Activated naive CD4-positive, alpha-beta T cell treated with anti-CD3 and anti-CD28 coated beads, Interleukin-2, amount 50 U/mL, for 24 hours (primary cell): ENCODE measurements around the gene IL20RB.
"Not testable (repeated sequence)": the region's sequence is repeated elsewhere in the genome, so short reads cannot be mapped to it uniquely, and the experiment has no call there.

ENCODE experiments used
- H3K27ac Mint-ChIP-seq: one replicate; pipeline ENCODE4 v1.8.0; 2021; ENCODE audit warnings: mild to moderate bottlenecking, mixed read lengths
- H3K27me3 Mint-ChIP-seq: one replicate; pipeline ENCODE4 v1.8.0; 2021; ENCODE audit warnings: mixed read lengths
- H3K36me3 Mint-ChIP-seq: one replicate; pipeline ENCODE4 v1.8.0; 2021; ENCODE audit warnings: mixed read lengths
- H3K4me1 Mint-ChIP-seq: one replicate; pipeline ENCODE4 v1.8.0; 2021; ENCODE audit warnings: mixed read lengths
- H3K4me3 Mint-ChIP-seq: one replicate; pipeline ENCODE4 v1.8.0; 2021; ENCODE audit warnings: mild to moderate bottlenecking, mixed read lengths
- H3K9me3 Mint-ChIP-seq: one replicate; pipeline ENCODE4 v1.8.0; 2021; ENCODE audit warnings: mixed read lengths

Gene IL20RB

GRCh38 chr3:136956971-136957370, 812 bp upstream of the IL20RB start:
- Mint-ChIP-seq H3K4me1 (peaks cover 26% of the 10 kb centered on the region), H3K9me3 (no peaks in the 10 kb centered on the region), H3K27ac (no peak overlapping the region), H3K27me3 (no peaks in the 10 kb centered on the region), H3K4me3 (no peak overlapping the region), H3K36me3 (no peaks in the 10 kb centered on the region)

- H3K27ac Mint-ChIP-seq: no peak overlapping the region
- H3K9me3 Mint-ChIP-seq: no peaks in the 10 kb centered on the region
- H3K36me3 Mint-ChIP-seq: no peaks in the 10 kb centered on the region
- H3K4me1 Mint-ChIP-seq: peaks cover 12% of the 10 kb centered on the region
- no peak overlapping the region for H3K4me3 Mint-ChIP-seq
- no peaks in the 10 kb centered on the region for H3K27me3 Mint-ChIP-seq
These were observed 1.2 kb downstream of the IL20RB start for GRCh38 chr3:136958939-136959338.

GRCh38 chr3:136959599-136959998, 1.8 kb downstream of the IL20RB start:
- Mint-ChIP-seq H3K27me3 (no peaks in the 10 kb centered on the region), H3K36me3 (no peaks in the 10 kb centered on the region), H3K4me1 (peaks cover 10% of the 10 kb centered on the region), H3K4me3 (no peak overlapping the region), H3K27ac (no peak overlapping the region), H3K9me3 (no peaks in the 10 kb centered on the region)

GRCh38 chr3:136960838-136961836, 3.4 kb downstream of the IL20RB start:
- Mint-ChIP-seq H3K9me3 (no peaks in the 10 kb centered on the region), H3K27ac (no peak overlapping the region), H3K27me3 (no peaks in the 10 kb centered on the region), H3K36me3 (no peaks in the 10 kb centered on the region), H3K4me1 (no peaks in the 10 kb centered on the region), H3K4me3 (no peak overlapping the region)

GRCh38 chr3:136962927-136963326, 5.1 kb downstream of the IL20RB start:
- Mint-ChIP-seq H3K4me1 (no peaks in the 10 kb centered on the region), H3K4me3 (no peak overlapping the region), H3K27ac (no peak overlapping the region), H3K27me3 (no peaks in the 10 kb centered on the region), H3K36me3 (no peaks in the 10 kb centered on the region), H3K9me3 (no peaks in the 10 kb centered on the region)

GRCh38 chr3:136969539-136969938, 11.8 kb downstream of the IL20RB start:
- not testable (repeated sequence) for H3K27ac Mint-ChIP-seq, H3K36me3 Mint-ChIP-seq, H3K9me3 Mint-ChIP-seq, H3K4me3 Mint-ChIP-seq, H3K4me1 Mint-ChIP-seq, H3K27me3 Mint-ChIP-seq

GRCh38 chr3:136973352-136973751, 15.6 kb downstream of the IL20RB start:
- H3K27ac Mint-ChIP-seq: no peak overlapping the region
- no peaks in the 10 kb centered on the region for H3K4me1 Mint-ChIP-seq
- peaks cover 3% of the 10 kb centered on the region for H3K36me3 Mint-ChIP-seq
- H3K9me3 Mint-ChIP-seq: peaks cover 7% of the 10 kb centered on the region
- no peak overlapping the region for H3K4me3 Mint-ChIP-seq
- H3K27me3 Mint-ChIP-seq: no peaks in the 10 kb centered on the region

GRCh38 chr3:136974670-136975069, 16.9 kb downstream of the IL20RB start:
- Mint-ChIP-seq H3K27ac (no peak overlapping the region), H3K4me3 (no peak overlapping the region), H3K36me3 (peaks cover 3% of the 10 kb centered on the region), H3K9me3 (peaks cover 7% of the 10 kb centered on the region), H3K27me3 (no peaks in the 10 kb centered on the region), H3K4me1 (no peaks in the 10 kb centered on the region)

- Mint-ChIP-seq H3K27ac (no peak overlapping the region), H3K4me1 (peaks cover 3% of the 10 kb centered on the region), H3K4me3 (no peak overlapping the region), H3K36me3 (no peaks in the 10 kb centered on the region), H3K27me3 (no peaks in the 10 kb centered on the region), H3K9me3 (peaks cover 2% of the 10 kb centered on the region)
These were observed 21.4 kb downstream of the IL20RB start for GRCh38 chr3:136979204-136979603.

- Mint-ChIP-seq H3K27me3 (no peaks in the 10 kb centered on the region), H3K4me1 (peaks cover 8% of the 10 kb centered on the region), H3K9me3 (no peaks in the 10 kb centered on the region), H3K36me3 (no peaks in the 10 kb centered on the region), H3K27ac (no peak overlapping the region), H3K4me3 (no peak overlapping the region)
These were observed 21.9 kb downstream of the IL20RB start for GRCh38 chr3:136979684-136980083.

- Mint-ChIP-seq H3K9me3 (no peaks in the 10 kb centered on the region), H3K36me3 (no peaks in the 10 kb centered on the region), H3K4me1 (peaks cover 10% of the 10 kb centered on the region), H3K27ac (no peak overlapping the region), H3K27me3 (no peaks in the 10 kb centered on the region), H3K4me3 (no peak overlapping the region)
These were observed 24.2 kb downstream of the IL20RB start for GRCh38 chr3:136982033-136982432.

- no peaks in the 10 kb centered on the region for H3K9me3 Mint-ChIP-seq
These were observed 24.8 kb downstream of the IL20RB start for GRCh38 chr3:136982520-136983138.

GRCh38 chr3:136984837-136985236, 27.1 kb downstream of the IL20RB start:
- H3K36me3 Mint-ChIP-seq: no peaks in the 10 kb centered on the region
- no peak overlapping the region for H3K4me3 Mint-ChIP-seq
- no peak overlapping the region for H3K27ac Mint-ChIP-seq
- no peaks in the 10 kb centered on the region for H3K27me3 Mint-ChIP-seq
- no peaks in the 10 kb centered on the region for H3K9me3 Mint-ChIP-seq
- H3K4me1 Mint-ChIP-seq: peaks cover 10% of the 10 kb centered on the region

More at GRCh38 chr3:136982520-136983138, 24.8 kb downstream of the IL20RB start:
- no peak overlapping the region for H3K27ac Mint-ChIP-seq
- H3K4me1 Mint-ChIP-seq: peaks cover 10% of the 10 kb centered on the region
- no peaks in the 10 kb centered on the region for H3K36me3 Mint-ChIP-seq
- H3K4me3 Mint-ChIP-seq: no peak overlapping the region
- no peaks in the 10 kb centered on the region for H3K27me3 Mint-ChIP-seq

GRCh38 chr3:136987398-136987980, 29.7 kb downstream of the IL20RB start:
- H3K27me3 Mint-ChIP-seq, H3K9me3 Mint-ChIP-seq, H3K4me3 Mint-ChIP-seq, H3K27ac Mint-ChIP-seq, H3K36me3 Mint-ChIP-seq: not testable (repeated sequence)
- peaks cover 10% of the 10 kb centered on the region for H3K4me1 Mint-ChIP-seq

GRCh38 chr3:136988651-136989050, 30.9 kb downstream of the IL20RB start:
- H3K36me3 Mint-ChIP-seq: no peaks in the 10 kb centered on the region
- H3K9me3 Mint-ChIP-seq: no peaks in the 10 kb centered on the region
- no peaks in the 10 kb centered on the region for H3K27me3 Mint-ChIP-seq
- no peak overlapping the region for H3K27ac Mint-ChIP-seq
- H3K4me3 Mint-ChIP-seq: no peak overlapping the region
- peaks cover 10% of the 10 kb centered on the region for H3K4me1 Mint-ChIP-seq
